Tibial nerve (tissue), 3 donors: ENCODE measurements around the gene BPIFA3.

Experiments
- CTCF ChIP-seq, 5 experiments: fragments of 200-600 bp in 3 of 5; fragments of 450-650 bp in 2 of 5; sonication (generic) in 3 of 5; IDR thresholded peaks; one replicate each; pipeline ENCODE4 v1.5.1; 2016 to 2019; ENCODE audit warnings: antibody characterized with exemption in 5 of 5, mild to moderate bottlenecking in 3 of 5, moderate library complexity in 2 of 5
- POLR2A ChIP-seq, 2 donors: fragments of 450-650 bp; IDR thresholded peaks; one replicate each; pipeline ENCODE4 v1.6.1; 2017; ENCODE audit warnings: antibody characterized with exemption in 2 of 2, mild to moderate bottlenecking in 2 of 2, moderate library complexity in 2 of 2

- TF ChIP-seq CTCF (IDR thresholded peaks at IDR 0.05): no peak
- no peak for TF ChIP-seq POLR2A (IDR thresholded peaks at IDR 0.05)
These were observed 35.6 kb upstream of the BPIFA3 start for GRCh38 chr20:33181482-33182093.
